HepG2 (cell line): ENCODE results near the gene PSMA3. TPM values are rescaled to one million over a fixed set of nuclear protein-coding genes. Genes with fewer than 3 reads are reported as not detected.

Experiments used
- CREB1 ChIP-seq, 2 experiments: fragments of 450-650 bp in 1 of 2; IDR thresholded peaks; 2 replicates each; pipeline ENCODE4 v1.6.1; 2016 to 2017; ENCODE audit warnings: control low read depth in 1 of 2, mild to moderate bottlenecking in 1 of 2, missing compliant biosample characterization in 1 of 2, missing genetic modification characterization in 1 of 2
- HDAC2 ChIP-seq: sonication (generic); formaldehyde crosslinking; IDR thresholded peaks from 2 replicates; pipeline ENCODE4 v1.4.0; 2020; ENCODE audit warnings: missing genetic modification reagents
- HMGA1 ChIP-seq: sonication (generic); formaldehyde crosslinking; conservative IDR thresholded peaks from 2 replicates; pipeline ENCODE4 v1.4.0; 2020; ENCODE audit warnings: missing genetic modification reagents
- HOXA7 ChIP-seq: sonication (generic); formaldehyde crosslinking; IDR thresholded peaks from 2 replicates; pipeline ENCODE4 v1.8.1; 2022; ENCODE audit warnings: mild to moderate bottlenecking, missing genetic modification reagents, moderate library complexity
- MTA1 ChIP-seq: sonication (generic); formaldehyde crosslinking; IDR thresholded peaks from 2 replicates; pipeline ENCODE4 v1.4.0; 2020; ENCODE audit warnings: missing genetic modification reagents, mild to moderate bottlenecking, borderline replicate concordance
- NFKBIZ ChIP-seq: IDR thresholded peaks from 2 replicates; pipeline ENCODE4 v1.6.1; 2018; ENCODE audit warnings: missing genetic modification reagents, missing compliant biosample characterization
- NFRKB ChIP-seq: fragments of 450-650 bp; IDR thresholded peaks from 2 replicates; pipeline ENCODE4 v1.6.1; 2017
- PRDM15 ChIP-seq: sonication (generic); formaldehyde crosslinking; IDR thresholded peaks from 2 replicates; pipeline ENCODE4 v1.4.0; 2020; ENCODE audit warnings: missing genetic modification reagents
- STAT5B ChIP-seq: sonication (generic); formaldehyde crosslinking; IDR thresholded peaks from 2 replicates; pipeline ENCODE4 v1.4.0; 2020; ENCODE audit warnings: missing genetic modification reagents
- TERF1 ChIP-seq: sonication (generic); formaldehyde crosslinking; IDR thresholded peaks from 2 replicates; pipeline ENCODE4 v1.8.0; 2022; ENCODE audit warnings: mild to moderate bottlenecking, missing genetic modification reagents, moderate library complexity
- ZC3H13 ChIP-seq: sonication (generic); formaldehyde crosslinking; IDR thresholded peaks from 2 replicates; pipeline ENCODE4 v1.8.1; 2023; ENCODE audit warnings: mild to moderate bottlenecking, missing genetic modification reagents, moderate library complexity
- ZNF468 ChIP-seq: sonication (generic); formaldehyde crosslinking; IDR thresholded peaks from 2 replicates; pipeline ENCODE4 v1.8.0; 2022; ENCODE audit warnings: mild to moderate bottlenecking, moderate library complexity, missing genetic modification reagents
- ZNF530 ChIP-seq: sonication (generic); formaldehyde crosslinking; IDR thresholded peaks from 2 replicates; pipeline ENCODE4 v1.5.0; 2020; ENCODE audit warnings: low read depth, mild to moderate bottlenecking, missing genetic modification reagents
- ZNF75D ChIP-seq: sonication (generic); formaldehyde crosslinking; IDR thresholded peaks from 2 replicates; pipeline ENCODE4 v1.8.1; 2023; ENCODE audit warnings: missing genetic modification reagents, mild to moderate bottlenecking, borderline replicate concordance
- polyA plus RNA-seq, 8 experiments: library from polyadenylated mRNA; depleted of rRNA in 3 of 8; stranded (reverse) in 7 of 8; unstranded in 1 of 8; fragments of >200 nt; fragmentation: Illumina TruSeq in 4 of 8; extraction: Trizol in 4 of 8; gene quantifications; 2 replicates each; pipeline versions ENCODE4 v1.2.1 to v1.2.3, GENCODE V29; 2011 to 2016; ENCODE audit warnings: low read depth in 4 of 8, missing spikeins in 1 of 8, mixed read lengths in 1 of 8; ENCODE audit not compliant: insufficient read depth in 1 of 8
- total RNA-seq, 5 experiments: library from RNA; depleted of rRNA; stranded (reverse); fragments of >200 nt; fragmentation: Illumina TruSeq; extraction: Trizol; gene quantifications; 2 replicates each; pipeline ENCODE4 v1.2.3, GENCODE V29; 2016; ENCODE audit warnings: low read depth in 1 of 5
- TF ChIP-seq, protein P1 (sequence below): sonication (generic); formaldehyde crosslinking; IDR thresholded peaks from 2 replicates; pipeline ENCODE4 v1.4.0; 2020; ENCODE audit warnings: missing genetic modification reagents, borderline replicate concordance
- TF ChIP-seq, protein P2 (sequence below), 2 experiments: IDR thresholded peaks; 2 replicates each; pipeline ENCODE4 v1.6.1; 2011 to 2012; ENCODE audit warnings: low read length in 2 of 2, borderline replicate concordance in 1 of 2, low read depth in 1 of 2, mild to moderate bottlenecking in 1 of 2, moderate library complexity in 1 of 2
- TF ChIP-seq, protein P3 (sequence below): sonication (generic); formaldehyde crosslinking; IDR thresholded peaks from 2 replicates; pipeline ENCODE4 v1.8.0; 2023; ENCODE audit warnings: mild to moderate bottlenecking, missing genetic modification reagents

The PSMA3 gene
- total and polyA plus RNA-seq, 2 of the 13 experiments (the other 11 are each of a cell fraction or from before 2014, with no cell fraction given) = 232 to 275 TPM

- TF ChIP-seq, protein P1, sequence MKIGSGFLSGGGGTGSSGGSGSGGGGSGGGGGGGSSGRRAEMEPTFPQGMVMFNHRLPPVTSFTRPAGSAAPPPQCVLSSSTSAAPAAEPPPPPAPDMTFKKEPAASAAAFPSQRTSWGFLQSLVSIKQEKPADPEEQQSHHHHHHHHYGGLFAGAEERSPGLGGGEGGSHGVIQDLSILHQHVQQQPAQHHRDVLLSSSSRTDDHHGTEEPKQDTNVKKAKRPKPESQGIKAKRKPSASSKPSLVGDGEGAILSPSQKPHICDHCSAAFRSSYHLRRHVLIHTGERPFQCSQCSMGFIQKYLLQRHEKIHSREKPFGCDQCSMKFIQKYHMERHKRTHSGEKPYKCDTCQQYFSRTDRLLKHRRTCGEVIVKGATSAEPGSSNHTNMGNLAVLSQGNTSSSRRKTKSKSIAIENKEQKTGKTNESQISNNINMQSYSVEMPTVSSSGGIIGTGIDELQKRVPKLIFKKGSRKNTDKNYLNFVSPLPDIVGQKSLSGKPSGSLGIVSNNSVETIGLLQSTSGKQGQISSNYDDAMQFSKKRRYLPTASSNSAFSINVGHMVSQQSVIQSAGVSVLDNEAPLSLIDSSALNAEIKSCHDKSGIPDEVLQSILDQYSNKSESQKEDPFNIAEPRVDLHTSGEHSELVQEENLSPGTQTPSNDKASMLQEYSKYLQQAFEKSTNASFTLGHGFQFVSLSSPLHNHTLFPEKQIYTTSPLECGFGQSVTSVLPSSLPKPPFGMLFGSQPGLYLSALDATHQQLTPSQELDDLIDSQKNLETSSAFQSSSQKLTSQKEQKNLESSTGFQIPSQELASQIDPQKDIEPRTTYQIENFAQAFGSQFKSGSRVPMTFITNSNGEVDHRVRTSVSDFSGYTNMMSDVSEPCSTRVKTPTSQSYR (CRISPR knock-in tag) = no peak
- TF ChIP-seq ZNF75D (CRISPR knock-in tag) = no peak
- peak; percentile 89 for TF ChIP-seq HDAC2 (CRISPR knock-in tag)
- no peak for TF ChIP-seq CREB1 (IDR thresholded peaks at IDR 0.05)
- peak; percentile 53; the same call in 1 of the 2 replicates for TF ChIP-seq CREB1 (CRISPR knock-in tag; IDR thresholded peaks at IDR 0.05)
- TF ChIP-seq ZNF530 (CRISPR knock-in tag) = no peak
- TF ChIP-seq MTA1 (CRISPR knock-in tag) = no peak; the same call in 1 of the 2 replicates
- TF ChIP-seq STAT5B (CRISPR knock-in tag) = no peak
- no peak for TF ChIP-seq ZC3H13 (CRISPR knock-in tag)
- no peak for TF ChIP-seq ZNF468 (CRISPR knock-in tag)
- TF ChIP-seq, protein P2, sequence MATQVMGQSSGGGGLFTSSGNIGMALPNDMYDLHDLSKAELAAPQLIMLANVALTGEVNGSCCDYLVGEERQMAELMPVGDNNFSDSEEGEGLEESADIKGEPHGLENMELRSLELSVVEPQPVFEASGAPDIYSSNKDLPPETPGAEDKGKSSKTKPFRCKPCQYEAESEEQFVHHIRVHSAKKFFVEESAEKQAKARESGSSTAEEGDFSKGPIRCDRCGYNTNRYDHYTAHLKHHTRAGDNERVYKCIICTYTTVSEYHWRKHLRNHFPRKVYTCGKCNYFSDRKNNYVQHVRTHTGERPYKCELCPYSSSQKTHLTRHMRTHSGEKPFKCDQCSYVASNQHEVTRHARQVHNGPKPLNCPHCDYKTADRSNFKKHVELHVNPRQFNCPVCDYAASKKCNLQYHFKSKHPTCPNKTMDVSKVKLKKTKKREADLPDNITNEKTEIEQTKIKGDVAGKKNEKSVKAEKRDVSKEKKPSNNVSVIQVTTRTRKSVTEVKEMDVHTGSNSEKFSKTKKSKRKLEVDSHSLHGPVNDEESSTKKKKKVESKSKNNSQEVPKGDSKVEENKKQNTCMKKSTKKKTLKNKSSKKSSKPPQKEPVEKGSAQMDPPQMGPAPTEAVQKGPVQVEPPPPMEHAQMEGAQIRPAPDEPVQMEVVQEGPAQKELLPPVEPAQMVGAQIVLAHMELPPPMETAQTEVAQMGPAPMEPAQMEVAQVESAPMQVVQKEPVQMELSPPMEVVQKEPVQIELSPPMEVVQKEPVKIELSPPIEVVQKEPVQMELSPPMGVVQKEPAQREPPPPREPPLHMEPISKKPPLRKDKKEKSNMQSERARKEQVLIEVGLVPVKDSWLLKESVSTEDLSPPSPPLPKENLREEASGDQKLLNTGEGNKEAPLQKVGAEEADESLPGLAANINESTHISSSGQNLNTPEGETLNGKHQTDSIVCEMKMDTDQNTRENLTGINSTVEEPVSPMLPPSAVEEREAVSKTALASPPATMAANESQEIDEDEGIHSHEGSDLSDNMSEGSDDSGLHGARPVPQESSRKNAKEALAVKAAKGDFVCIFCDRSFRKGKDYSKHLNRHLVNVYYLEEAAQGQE (IDR thresholded peaks at IDR 0.05; ENCODE audit: borderline replicate concordance in 1 of 2, low read depth in 1 of 2, low read length in 2 of 2) = 0 out of 4 replicates have a peak, but pooled peaks of 1 of the 2 experiments have one; percentile 32
- no peak for TF ChIP-seq HOXA7 (CRISPR knock-in tag)
- TF ChIP-seq, protein P3, sequence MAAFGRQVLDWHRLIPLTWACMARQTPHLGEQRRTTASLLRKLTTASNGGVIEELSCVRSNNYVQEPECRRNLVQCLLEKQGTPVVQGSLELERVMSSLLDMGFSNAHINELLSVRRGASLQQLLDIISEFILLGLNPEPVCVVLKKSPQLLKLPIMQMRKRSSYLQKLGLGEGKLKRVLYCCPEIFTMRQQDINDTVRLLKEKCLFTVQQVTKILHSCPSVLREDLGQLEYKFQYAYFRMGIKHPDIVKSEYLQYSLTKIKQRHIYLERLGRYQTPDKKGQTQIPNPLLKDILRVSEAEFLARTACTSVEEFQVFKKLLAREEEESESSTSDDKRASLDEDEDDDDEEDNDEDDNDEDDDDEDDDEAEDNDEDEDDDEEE (CRISPR knock-in tag) = no peak
- no peak for TF ChIP-seq HMGA1 (CRISPR knock-in tag)
- TF ChIP-seq NFRKB = no peak
- TF ChIP-seq TERF1 = no peak
- no peak for TF ChIP-seq NFKBIZ (CRISPR knock-in tag)
- TF ChIP-seq PRDM15 = no peak
These were observed 43.0 kb downstream of the PSMA3 start (continued) for GRCh38 chr14:58287607-58288042.
